Fibroblast of peridontal ligament (primary cell): ENCODE measurements around the gene TTC28.

ENCODE experiments used
- DNase-seq: peaks from one replicate; pipeline ENCODE4 v3.0.0-alpha.2; 2010; ENCODE audit errors: extremely low read depth

Gene TTC28

GRCh38 chr22:28143241-28143865 is 536.3 kb downstream of the TTC28 start:
- DNase-seq, result peak; percentile 50

- peak; percentile 97 for DNase-seq
These were observed 537.2 kb downstream of the TTC28 start for GRCh38 chr22:28142361-28142961.

DNA sequence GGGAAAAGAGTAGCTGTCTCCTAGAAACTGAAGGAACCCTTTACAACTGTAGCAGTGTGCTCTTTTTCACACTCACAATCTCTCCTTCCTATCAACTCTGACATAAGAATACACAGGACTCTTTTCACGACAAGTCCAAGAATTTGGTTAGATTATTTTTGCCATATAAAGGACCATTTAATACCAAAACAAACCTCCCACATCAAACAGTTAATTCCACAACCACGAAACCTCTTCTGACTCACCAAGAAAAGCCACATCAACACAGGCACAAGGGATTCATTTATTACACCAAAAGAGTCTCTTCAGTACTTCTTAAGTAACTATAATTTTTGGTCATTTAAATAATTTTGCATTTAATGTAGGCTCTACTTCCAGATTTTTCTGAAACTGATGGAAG is 538.0 kb downstream of the TTC28 start:
- DNase-seq, result peak; percentile 74

GRCh38 chr22:28139961-28140360 is 539.7 kb downstream of the TTC28 start:
- DNase-seq, result peak; percentile 75

- no peak for DNase-seq
These were observed 540.1 kb downstream of the TTC28 start for GRCh38 chr22:28139516-28139915.

DNA sequence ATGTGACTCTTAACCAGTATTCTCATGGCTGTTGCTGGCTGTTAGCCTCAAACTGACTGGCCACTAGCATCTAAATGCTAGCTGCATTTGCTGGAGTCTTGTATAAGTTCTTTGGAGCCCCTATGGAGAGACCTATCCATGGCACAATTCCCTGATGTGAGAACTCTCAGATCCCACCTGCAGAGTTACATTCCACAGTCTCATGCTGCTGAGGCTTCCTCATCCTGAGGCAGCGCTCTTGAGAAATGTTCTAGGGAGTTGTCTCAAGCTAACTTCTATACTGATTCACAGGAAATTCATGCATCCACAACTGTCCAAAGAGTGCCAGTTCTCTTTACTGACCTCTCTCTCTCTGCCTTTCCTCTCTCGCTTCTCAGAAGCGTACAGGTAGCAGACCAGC is 542.6 kb downstream of the TTC28 start:
- no peak for DNase-seq

DNA sequence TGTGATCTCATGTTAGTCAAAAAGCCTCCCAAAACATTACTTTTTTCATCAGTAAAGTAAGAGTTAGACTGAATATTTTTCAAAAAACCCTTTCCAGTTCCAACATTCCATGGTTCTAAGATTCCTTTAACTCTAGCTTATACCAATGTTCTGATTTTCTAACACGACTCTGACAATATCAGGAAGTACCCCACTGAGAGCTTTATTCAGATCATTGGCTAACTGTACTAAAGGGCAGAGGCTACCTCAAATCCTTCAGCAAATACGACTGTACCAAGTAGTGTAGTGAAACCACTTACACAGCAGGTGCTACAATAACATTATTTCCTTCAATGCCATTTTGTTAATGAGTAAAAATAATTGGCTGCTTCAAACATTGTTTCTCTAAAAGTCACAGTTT is 547.2 kb downstream of the TTC28 start:
- DNase-seq, result no peak

GRCh38 chr22:28129319-28129962 is 550.2 kb downstream of the TTC28 start:
- DNase-seq, result no peak

- DNase-seq, result no peak
These were observed 550.8 kb downstream of the TTC28 start for GRCh38 chr22:28128827-28129226.

DNA sequence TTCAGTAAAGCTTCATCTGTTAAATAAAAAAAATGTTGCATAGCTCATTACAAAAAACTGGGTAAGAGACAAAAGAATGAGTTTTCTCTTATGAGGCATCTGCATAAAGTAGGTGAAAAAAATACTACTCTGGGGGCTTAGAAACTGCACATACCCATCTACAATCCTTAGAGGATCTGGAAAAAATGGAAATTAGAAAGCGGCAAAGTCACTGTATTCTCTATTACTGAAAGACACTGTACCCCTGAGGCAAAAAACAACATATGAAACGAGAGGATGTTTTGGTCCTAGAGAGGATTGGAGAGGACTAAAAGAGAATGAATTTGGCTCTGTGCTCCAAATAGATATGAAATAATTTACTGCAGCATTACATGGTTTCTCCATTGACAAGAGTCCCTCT is 553.8 kb downstream of the TTC28 start:
- DNase-seq, result no peak

DNA sequence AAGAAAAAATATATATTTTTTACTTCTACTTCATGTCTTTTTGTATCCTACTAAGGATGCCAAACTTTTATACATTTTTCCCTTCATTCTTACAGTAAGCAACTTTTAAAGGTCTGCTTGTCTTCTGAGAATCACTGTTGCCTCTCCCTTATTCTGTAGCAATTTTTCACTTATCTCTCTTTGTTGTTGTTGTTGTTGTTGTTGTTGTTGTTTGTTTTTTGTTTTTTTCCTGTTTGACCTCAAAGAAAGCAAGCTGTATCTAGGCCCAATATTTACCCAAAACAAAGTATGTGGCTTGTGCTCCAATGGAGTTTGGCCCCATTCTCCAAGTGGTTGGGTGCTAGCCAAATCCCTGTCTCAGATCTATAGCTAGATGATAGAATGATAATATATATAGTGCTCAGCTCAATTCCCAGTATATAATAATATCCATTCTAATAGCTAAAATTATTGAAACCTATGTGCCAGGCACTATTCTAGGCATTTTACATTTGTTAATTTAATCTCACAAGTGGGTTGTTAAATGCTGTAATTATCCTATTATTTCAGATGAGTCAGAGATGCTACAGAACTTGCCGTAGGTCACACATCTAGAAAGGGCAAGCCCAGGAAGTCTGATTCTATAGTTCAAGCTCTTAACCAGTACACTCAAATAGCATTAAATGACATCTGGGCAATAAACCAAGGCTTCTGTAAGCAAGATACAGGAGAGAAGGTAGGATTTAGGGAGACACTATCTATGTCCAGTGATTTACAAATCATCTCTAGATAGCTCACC is 555.5 kb downstream of the TTC28 start:
- no peak for DNase-seq

- no peak for DNase-seq
These were observed 558.7 kb downstream of the TTC28 start for GRCh38 chr22:28120691-28121592.

DNA sequence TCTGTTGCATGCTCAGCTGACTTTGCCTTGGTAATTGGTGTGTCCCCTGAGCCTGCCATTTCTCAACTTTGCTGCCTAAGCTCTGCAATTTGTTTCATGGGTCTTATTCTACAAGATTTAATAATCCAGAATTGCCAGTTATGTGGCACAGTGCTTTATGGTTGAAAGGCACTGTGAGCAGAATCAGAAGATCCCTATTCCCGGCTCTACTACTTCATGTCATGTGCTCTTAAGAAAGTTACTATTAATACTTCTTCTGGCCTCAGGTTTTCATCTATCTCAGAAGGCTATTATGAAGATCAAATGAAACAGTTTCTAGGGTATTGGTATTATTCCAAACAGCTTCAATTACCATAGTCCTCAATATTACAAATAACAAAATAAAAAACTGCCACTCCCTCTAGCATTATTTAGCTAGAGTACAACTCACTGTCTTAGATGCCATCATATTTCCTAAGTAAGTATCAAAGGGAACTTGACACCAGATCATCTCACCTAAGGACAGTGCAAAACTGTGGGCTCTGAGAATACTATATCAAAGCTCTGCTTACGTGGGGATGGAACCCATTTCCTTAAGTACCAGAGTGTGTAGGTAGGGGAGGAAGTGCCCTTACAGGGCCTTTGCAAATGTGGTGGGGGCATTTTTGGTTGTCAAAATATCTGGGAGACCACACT is 560.5 kb downstream of the TTC28 start:
- no peak for DNase-seq

DNA sequence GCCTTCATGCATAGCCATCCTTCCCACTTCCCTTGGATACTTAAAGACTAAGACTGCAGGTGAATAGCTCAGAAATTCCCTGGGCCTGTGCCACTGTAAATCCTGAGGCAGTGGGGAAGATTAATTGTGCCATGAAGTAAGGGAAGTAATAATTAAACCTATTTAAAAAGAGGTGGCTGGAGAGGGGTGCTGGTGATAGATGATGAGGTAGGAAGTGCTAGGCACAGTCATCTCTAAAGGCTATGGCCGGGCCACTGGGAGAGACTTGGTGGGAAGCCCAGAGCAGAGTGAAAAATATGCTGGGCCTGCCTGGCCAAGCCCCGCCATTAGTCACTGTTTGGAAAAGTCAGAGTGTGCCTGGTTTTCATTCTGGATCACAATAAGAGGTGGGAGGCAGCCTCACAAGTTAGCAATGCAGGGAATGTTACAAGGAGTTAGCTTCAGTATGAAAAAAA is 563.4 kb downstream of the TTC28 start:
- DNase-seq, result peak; percentile 88

DNA sequence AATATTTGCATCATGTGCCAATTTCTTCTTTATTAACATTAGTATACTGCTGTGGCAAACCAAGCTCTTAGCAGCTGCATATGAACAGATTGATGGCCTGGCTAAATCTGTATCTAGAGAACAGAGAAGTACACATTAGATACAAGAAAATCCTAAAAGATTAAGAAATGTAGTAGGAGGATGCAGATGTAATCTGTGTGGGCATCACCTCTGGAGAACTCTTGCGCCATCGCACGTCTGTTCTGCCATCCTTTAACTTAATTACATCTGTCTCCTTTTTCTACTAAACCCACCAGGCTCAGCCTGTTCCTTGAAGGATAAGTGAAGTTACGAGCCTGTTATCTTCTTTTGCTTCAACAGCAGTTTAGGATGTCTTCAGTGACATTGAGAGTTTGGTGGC is 564.2 kb downstream of the TTC28 start:
- DNase-seq, result no peak

- DNase-seq, result peak; percentile 47
These were observed 567.0 kb downstream of the TTC28 start for GRCh38 chr22:28112548-28113043.

DNA sequence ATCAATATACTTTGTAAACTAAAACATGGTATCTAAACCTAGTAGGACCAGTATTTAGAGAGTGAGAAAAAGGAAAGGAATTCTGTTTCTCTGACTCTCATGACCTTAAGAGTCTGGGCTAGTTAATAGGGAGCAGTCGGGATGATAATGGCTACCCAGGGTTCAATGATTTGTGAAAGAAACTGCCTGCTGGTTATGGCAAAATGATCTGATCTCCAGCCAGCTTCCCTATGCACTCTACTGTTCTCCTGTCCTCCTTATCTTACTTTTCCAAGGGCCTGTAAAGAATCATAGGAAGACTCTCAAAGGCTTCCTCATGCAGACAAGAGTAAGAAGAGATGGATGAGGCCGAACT is 567.5 kb downstream of the TTC28 start:
- no peak for DNase-seq

GRCh38 chr22:28111501-28112189 is 568.0 kb downstream of the TTC28 start:
- DNase-seq, result peak; percentile 74

GRCh38 chr22:28108851-28109250 is 570.8 kb downstream of the TTC28 start:
- DNase-seq, result no peak

- no peak for DNase-seq
These were observed 573.0 kb downstream of the TTC28 start for GRCh38 chr22:28106617-28107016.
